Measurements from ENCODE around the gene FANK1. TPM values are rescaled to one million over a fixed set of nuclear protein-coding genes. Genes with fewer than 3 reads are reported as not detected.
A peak's percentile ranks its signal among the peaks of the same experiment; 100 is the strongest.
"Not testable (repeated sequence)": the region's sequence is repeated elsewhere in the genome, so short reads cannot be mapped to it uniquely, and the experiment has no call there.

FANK1 gene
- total RNA-seq, 1 donor from 2014 or later, result 11.4 TPM

- no peak for DNase-seq (ENCODE audit: extremely low read depth, low read depth, low spot score)
Observed at GRCh38 chr10:126016156-126016805, 119.9 kb downstream of the FANK1 start.

GRCh38 chr10:126016882-126017281 is 120.5 kb downstream of the FANK1 start:
- no peak for DNase-seq (ENCODE audit: extremely low read depth, low read depth, low spot score)

GRCh38 chr10:126017961-126018560 is 121.7 kb downstream of the FANK1 start:
- DNase-seq (ENCODE audit: extremely low read depth, low read depth, low spot score), result no peak

GRCh38 chr10:126021833-126022500 is 125.6 kb downstream of the FANK1 start:
- no peak for DNase-seq (ENCODE audit: extremely low read depth, low read depth, low spot score)

- no peak for DNase-seq (ENCODE audit: extremely low read depth, low read depth, low spot score)
Observed at GRCh38 chr10:126022841-126023240, 126.5 kb downstream of the FANK1 start.

DNA sequence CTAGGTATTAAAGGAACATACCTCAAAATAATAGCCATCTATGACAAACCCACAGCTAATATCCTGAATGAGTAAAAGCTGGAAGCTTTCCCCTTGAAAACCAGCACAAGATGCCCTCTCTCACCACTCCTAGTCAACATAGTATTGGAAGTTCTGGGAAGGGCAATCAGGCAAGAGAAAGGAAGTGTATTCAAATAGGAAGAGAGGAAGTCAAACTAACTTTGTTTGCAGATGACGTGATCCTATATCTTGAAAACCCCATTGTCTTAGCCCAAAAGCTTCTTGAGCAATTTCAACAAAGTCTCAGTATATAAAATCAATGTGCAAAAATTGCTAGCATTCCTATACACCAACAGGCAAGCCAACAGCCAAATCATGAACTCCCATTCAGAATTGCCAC is 131.3 kb downstream of the FANK1 start:
- no peak for DNase-seq (ENCODE audit: extremely low read depth, low read depth, low spot score)

- DNase-seq (ENCODE audit: extremely low read depth, low read depth, low spot score), result no peak
Observed at GRCh38 chr10:126029999-126030398, 133.6 kb downstream of the FANK1 start.

DNA sequence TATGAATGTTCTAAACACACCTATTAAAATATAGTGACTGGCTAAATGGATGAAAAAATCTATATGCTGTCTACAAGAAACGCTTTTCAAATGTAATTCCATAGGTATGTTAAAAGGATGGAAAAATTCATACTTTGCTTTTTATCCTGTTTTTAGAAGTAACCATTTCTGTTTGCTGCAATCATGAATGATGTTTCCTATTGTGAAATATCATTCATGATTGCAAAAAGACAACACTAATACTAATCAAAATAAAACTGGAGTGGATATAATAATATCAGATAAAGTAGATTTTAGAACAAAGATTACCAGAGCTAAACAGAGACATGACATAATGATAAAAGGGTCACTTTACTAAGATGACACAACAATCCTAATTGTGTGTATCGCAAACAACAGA is 138.2 kb downstream of the FANK1 start:
- no peak for DNase-seq (ENCODE audit: extremely low read depth, low read depth, low spot score)

GRCh38 chr10:126036515-126036914 is 140.2 kb downstream of the FANK1 start:
- DNase-seq (ENCODE audit: extremely low read depth, low read depth, low spot score), result no peak

- DNase-seq (ENCODE audit: extremely low read depth, low read depth, low spot score), result no peak
Observed at GRCh38 chr10:126037946-126038345, 141.6 kb downstream of the FANK1 start.

DNA sequence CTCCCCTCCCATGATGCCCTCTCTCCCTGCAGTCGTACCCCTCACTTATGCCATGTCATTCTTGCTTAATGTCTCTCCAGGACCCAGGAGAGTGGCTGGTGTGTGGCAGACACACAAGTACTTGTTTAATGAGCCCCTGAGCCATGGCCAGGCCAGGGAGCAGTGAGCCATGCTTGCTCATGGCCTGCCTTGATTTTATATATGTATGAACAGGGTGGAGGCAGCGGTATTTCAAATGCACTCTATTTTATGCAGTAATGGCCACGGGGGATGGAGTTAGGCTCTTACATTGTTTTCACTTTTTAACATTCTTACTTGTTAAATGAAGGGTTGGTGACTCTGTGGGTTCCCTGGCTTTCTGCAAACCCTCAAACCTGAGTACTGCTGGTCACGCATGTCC is 144.8 kb downstream of the FANK1 start:
- no peak for DNase-seq (ENCODE audit: extremely low read depth, low read depth, low spot score)

- DNase-seq (ENCODE audit: extremely low read depth, low read depth, low spot score), result peak; percentile 94
Observed at GRCh38 chr10:126041804-126042231, 145.5 kb downstream of the FANK1 start.

DNA sequence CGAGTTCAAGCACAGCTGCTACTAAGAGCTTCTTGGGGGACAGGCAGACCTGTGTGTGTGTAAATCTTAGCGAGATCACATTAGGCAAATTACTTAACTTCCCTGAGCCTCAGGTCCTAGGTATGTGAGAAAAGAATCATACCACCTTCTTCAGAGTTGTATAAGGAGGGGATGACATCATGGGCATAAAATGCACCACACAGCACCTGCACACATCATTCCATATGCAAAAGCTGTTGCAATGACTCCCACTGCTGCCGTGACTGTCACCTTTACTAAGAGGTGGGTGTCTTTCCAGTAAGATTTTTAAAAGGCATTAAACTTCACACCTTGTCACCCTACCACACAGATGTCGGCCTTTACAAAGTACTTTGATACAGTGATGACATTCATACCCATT is 146.0 kb downstream of the FANK1 start:
- DNase-seq (ENCODE audit: extremely low read depth, low read depth, low spot score), result no peak

DNA sequence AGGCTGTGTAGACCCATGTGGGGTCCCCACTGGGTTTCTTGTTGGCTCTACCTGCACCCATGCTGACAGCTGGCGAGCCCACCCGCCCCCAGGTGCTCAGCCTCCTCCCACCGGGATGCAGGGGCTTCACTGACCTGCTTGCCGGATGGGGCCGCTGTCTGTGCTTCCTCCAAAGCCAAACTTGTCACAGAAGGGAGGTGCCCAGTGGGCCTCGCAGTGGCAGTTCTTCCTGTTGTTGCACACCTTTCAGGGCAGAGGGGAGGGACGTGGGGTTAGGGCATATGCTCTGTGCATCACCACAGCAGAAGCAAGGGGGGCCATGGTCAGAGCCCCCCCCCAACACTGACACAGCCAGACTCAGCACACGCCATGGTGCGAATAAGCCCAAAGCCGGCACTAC is 146.5 kb downstream of the FANK1 start:
- DNase-seq (ENCODE audit: extremely low read depth, low read depth, low spot score), result no peak

- no peak for DNase-seq (ENCODE audit: extremely low read depth, low read depth, low spot score)
Observed at GRCh38 chr10:126043389-126043788, 147.0 kb downstream of the FANK1 start.

DNA sequence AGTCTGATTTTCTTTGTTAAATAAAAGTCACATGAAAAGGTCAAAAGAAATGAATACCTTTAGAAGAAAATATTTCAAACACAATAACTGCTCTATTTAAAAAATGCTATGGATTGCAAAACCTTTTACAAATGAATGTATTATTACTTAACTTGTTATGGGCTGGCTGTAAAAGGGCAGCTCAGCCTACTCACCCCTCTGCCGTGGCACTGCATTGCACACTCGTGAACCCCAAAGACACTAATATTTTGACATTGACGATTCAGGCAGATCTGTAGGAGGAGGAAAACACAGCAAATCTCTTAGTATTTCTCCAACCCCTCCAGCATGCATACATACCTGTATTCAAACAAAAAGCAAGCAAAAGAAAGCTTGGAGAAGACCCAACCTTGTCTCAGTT is 149.5 kb downstream of the FANK1 start:
- DNase-seq (ENCODE audit: extremely low read depth, low read depth, low spot score), result no peak

DNA sequence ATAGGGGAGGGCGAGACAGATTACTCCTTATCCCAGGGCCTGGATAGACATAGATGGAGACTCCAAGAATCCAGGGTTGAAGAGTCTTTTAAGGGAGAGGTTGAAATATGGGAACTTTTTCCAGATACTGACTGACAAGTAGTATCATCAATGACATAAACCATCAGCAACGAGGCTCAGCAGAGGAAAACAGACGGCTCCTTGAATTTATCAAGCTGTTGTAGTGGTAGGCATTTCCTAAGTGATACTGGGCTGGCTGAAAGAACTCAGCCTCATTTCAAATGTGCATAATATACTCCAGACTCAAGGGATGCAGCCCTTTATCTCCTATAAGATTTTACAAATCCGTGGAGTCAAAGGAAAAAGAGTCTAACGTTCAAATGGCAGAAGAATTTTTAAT is 150.5 kb downstream of the FANK1 start:
- DNase-seq (ENCODE audit: extremely low read depth, low read depth, low spot score), result no peak

DNA sequence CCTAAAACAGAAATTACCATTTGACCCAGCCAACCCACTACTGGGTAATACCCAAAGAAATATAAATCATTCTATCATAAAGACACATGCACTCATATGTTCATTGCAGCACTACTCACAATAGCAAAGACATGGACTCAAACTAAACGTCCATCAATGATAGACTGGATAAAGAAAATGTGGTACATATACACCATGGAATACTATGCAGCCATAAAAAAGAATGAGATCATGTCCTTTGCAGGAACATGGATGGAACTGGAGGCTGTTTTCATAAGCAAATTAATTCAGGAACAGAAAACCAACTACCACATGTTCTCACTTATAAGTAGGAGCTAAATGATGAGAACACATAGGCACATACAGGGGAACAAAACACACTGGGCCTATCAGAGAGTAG is 151.4 kb downstream of the FANK1 start:
- DNase-seq (ENCODE audit: extremely low read depth, low read depth, low spot score), result not testable (repeated sequence)

DNA sequence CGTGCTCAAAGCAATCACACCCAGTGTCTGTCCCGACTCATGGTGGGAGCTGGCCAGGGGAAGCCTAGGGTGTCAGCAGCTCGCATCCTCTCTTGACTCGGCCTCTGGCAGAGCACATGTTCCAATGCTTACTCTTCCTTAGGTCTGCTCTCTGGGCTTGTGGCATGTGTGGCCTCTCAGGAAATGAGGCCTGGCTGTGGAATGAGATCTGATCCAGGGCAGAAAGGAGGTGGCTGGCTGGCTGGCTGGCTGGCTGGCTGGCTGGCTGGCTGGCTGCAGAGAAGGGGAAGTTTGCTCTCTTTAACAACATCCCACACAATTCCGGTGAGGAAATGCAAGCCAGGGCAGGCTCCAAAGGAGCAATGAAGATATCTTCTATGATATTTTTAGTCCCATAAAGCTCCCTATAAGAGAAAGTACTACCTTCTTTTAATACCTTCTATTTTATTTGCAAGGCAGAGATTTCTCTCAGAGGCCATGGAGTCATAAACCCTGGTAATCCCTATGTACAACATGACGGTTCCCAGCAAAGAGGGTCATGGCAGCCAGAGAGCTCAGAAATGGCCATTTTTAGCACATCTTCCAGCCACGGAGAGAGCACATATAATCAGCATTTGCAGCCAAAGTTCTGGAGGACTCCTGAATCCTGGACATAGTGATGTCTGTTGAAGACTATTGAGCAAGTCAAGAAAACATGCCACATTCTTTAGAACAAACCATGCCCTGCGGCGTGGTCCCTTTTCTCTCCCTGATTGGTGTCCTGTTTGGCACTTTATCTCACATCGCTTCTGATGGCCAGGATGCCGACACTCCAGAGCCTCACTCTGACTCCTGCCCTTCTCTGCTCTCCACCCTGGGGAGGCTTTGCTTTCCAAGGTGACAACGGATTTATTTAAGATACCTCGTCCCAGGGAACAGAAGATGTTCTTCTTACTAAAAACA is 153.7 kb downstream of the FANK1 start:
- DNase-seq (ENCODE audit: extremely low read depth, low read depth, low spot score), result peak; percentile 77

DNA sequence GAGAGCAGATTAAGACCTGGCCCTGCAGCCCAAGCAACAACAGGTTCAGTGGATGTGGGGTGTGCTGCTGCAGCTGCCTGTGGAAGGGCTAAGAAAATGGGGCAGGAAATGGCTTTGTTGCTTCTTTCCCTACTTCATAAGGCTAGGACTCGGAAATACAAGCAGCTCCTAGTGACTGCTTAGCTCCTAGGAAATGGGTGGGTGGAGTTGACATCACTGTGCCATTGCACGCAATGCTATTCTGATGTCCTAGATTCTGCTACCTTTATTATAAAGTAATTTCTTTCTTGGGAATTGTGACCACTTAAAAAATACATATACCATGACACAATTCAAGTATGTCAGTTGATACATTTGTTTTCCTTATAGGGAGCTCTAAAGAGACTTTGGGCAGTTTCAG is 155.8 kb downstream of the FANK1 start:
- no peak for DNase-seq (ENCODE audit: extremely low read depth, low read depth, low spot score)

GRCh38 chr10:126054191-126054590 is 157.8 kb downstream of the FANK1 start:
- no peak for DNase-seq (ENCODE audit: extremely low read depth, low read depth, low spot score)

Data from glomerular endothelial cell (primary cell).